Dermis microvascular lymphatic vessel endothelial cell (primary cell): ENCODE measurements around the gene NOTCH2. TPM values are rescaled to one million over a fixed set of nuclear protein-coding genes. Genes with fewer than 3 reads are reported as not detected.

ENCODE experiments used
- DNase-seq, 2 donors: peaks; one replicate each; pipeline versions ENCODE4 v3.0.0 to v3.0.0-alpha.2; 2010; ENCODE audit warnings: low read depth in 2 of 2
- total RNA-seq: library from RNA; depleted of rRNA; stranded (reverse); fragments of >200 nt; gene quantifications from 2 replicates; pipeline ENCODE4 v1.2.1, GENCODE V29; 2014

The NOTCH2 gene
- total RNA-seq, 1 donor from 2014 or later = 22.5 TPM

- DNase-seq = no peak
Observed at GRCh38 chr1:119908661-119909060, 160.8 kb downstream of the NOTCH2 start.

- no peak for DNase-seq
Observed at GRCh38 chr1:119906927-119907652, 162.4 kb downstream of the NOTCH2 start.

- no peak for DNase-seq
Observed at GRCh38 chr1:119903443-119903835, 166.0 kb downstream of the NOTCH2 start.

- no peak for DNase-seq
Observed at GRCh38 chr1:119902775-119903442, 166.6 kb downstream of the NOTCH2 start.

- no peak for DNase-seq
Observed at GRCh38 chr1:119898981-119899720, 170.3 kb downstream of the NOTCH2 start.

GRCh38 chr1:119898530-119898929 lies 170.9 kb downstream of the NOTCH2 start:
- DNase-seq = no peak

GRCh38 chr1:119896303-119896702 lies 173.2 kb downstream of the NOTCH2 start, which contains the start of gene ADAM30:
Gene ADAM30, minus strand, starts transcription at chr1:119896515. Its CDS starts 179 bp downstream, at chr1:119896336.
- DNase-seq = no peak

- no peak for DNase-seq
Observed at GRCh38 chr1:119895102-119895501, 174.4 kb downstream of the NOTCH2 start.

- no peak for DNase-seq
Observed at GRCh38 chr1:119893827-119894700, 175.4 kb downstream of the NOTCH2 start.

GRCh38 chr1:119893238-119893791 lies 176.1 kb downstream of the NOTCH2 start:
- no peak for DNase-seq

- DNase-seq = no peak
Observed at GRCh38 chr1:119891386-119891785, 178.1 kb downstream of the NOTCH2 start.

GRCh38 chr1:119888476-119888875 lies 181.0 kb downstream of the NOTCH2 start:
- no peak for DNase-seq

GRCh38 chr1:119887427-119887826 lies 182.0 kb downstream of the NOTCH2 start:
- DNase-seq = no peak

- DNase-seq = peak; percentile 10 to 50
Observed at GRCh38 chr1:119885903-119886783, 183.3 kb downstream of the NOTCH2 start.

GRCh38 chr1:119884711-119885110 lies 184.8 kb downstream of the NOTCH2 start:
- DNase-seq = no peak

- DNase-seq = no peak
Observed at GRCh38 chr1:119883826-119884225, 185.6 kb downstream of the NOTCH2 start.

- DNase-seq = no peak
Observed at GRCh38 chr1:119882132-119883049, 187.1 kb downstream of the NOTCH2 start.

- no peak for DNase-seq
Observed at GRCh38 chr1:119879510-119880434, 189.7 kb downstream of the NOTCH2 start.
